HEK293 (cell line): Measurements from ENCODE around the gene PEX6.

ENCODE experiments used
- EGR2 ChIP-seq: fragments of 450-650 bp; formaldehyde crosslinking; IDR thresholded peaks from 2 replicates; pipeline ENCODE4 v1.5.1; 2016; ENCODE audit warnings: low read depth, missing biosample characterization, missing genetic modification characterization
- INSM2 ChIP-seq: fragments of 450-650 bp; formaldehyde crosslinking; IDR thresholded peaks from 2 replicates; pipeline ENCODE4 v1.5.1; 2016; ENCODE audit warnings: missing biosample characterization, missing genetic modification characterization
- KLF1 ChIP-seq: fragments of 450-650 bp; formaldehyde crosslinking; IDR thresholded peaks from 2 replicates; pipeline ENCODE4 v1.5.1; 2016; ENCODE audit warnings: missing biosample characterization, missing genetic modification characterization
- MEIS1 ChIP-seq: sonication (generic); formaldehyde crosslinking; IDR thresholded peaks from 2 replicates; pipeline ENCODE4 v1.8.1; 2022; ENCODE audit warnings: missing genetic modification reagents, mild to moderate bottlenecking, borderline replicate concordance
- TCF7L2 ChIP-seq: IDR thresholded peaks from 2 replicates; pipeline ENCODE4 v1.6.1; 2011; ENCODE audit warnings: low read depth, mild to moderate bottlenecking, inconsistent platforms, low read length, moderate library complexity, borderline replicate concordance
- ZBTB11 ChIP-seq: fragments of 450-650 bp; formaldehyde crosslinking; conservative IDR thresholded peaks from 2 replicates; pipeline ENCODE4 v1.5.1; 2016; ENCODE audit warnings: low read depth, missing biosample characterization, missing genetic modification characterization
- ZBTB20 ChIP-seq: fragments of 450-650 bp; formaldehyde crosslinking; IDR thresholded peaks from 2 replicates; pipeline ENCODE4 v1.5.1; 2016; ENCODE audit warnings: missing biosample characterization, missing genetic modification characterization
- ZFP37 ChIP-seq: fragments of 450-650 bp; formaldehyde crosslinking; IDR thresholded peaks from 2 replicates; pipeline ENCODE4 v1.5.1; 2016; ENCODE audit warnings: missing biosample characterization, missing genetic modification characterization
- ZNF146 ChIP-seq: fragments of 450-650 bp; formaldehyde crosslinking; IDR thresholded peaks from 2 replicates; pipeline ENCODE4 v1.5.1; 2016; ENCODE audit warnings: missing biosample characterization, missing genetic modification characterization
- ZNF202 ChIP-seq: fragments of 450-650 bp; formaldehyde crosslinking; IDR thresholded peaks from 2 replicates; pipeline ENCODE4 v1.5.1; 2016; ENCODE audit warnings: missing biosample characterization, missing genetic modification characterization, borderline replicate concordance
- ZNF335 ChIP-seq: fragments of 450-650 bp; formaldehyde crosslinking; conservative IDR thresholded peaks from 2 replicates; pipeline ENCODE4 v1.5.1; 2016; ENCODE audit warnings: missing biosample characterization, missing genetic modification characterization
- ZNF426 ChIP-seq: fragments of 450-650 bp; formaldehyde crosslinking; IDR thresholded peaks from 2 replicates; pipeline ENCODE4 v1.5.1; 2017; ENCODE audit warnings: missing biosample characterization, missing genetic modification characterization, mild to moderate bottlenecking, inconsistent platforms, moderate library complexity
- ZNF555 ChIP-seq: fragments of 450-650 bp; formaldehyde crosslinking; conservative IDR thresholded peaks from 2 replicates; pipeline ENCODE4 v1.5.1; 2017; ENCODE audit warnings: missing biosample characterization, mild to moderate bottlenecking, missing genetic modification characterization, inconsistent platforms
- ZNF571 ChIP-seq: fragments of 450-650 bp; formaldehyde crosslinking; IDR thresholded peaks from 2 replicates; pipeline ENCODE4 v1.5.0; 2017; ENCODE audit warnings: missing biosample characterization, missing genetic modification characterization
- ZNF623 ChIP-seq: fragments of 450-650 bp; formaldehyde crosslinking; IDR thresholded peaks from 2 replicates; pipeline ENCODE4 v1.5.1; 2016; ENCODE audit warnings: missing biosample characterization, missing genetic modification characterization
- ZNF654 ChIP-seq: fragments of 450-650 bp; formaldehyde crosslinking; IDR thresholded peaks from 2 replicates; pipeline ENCODE4 v1.5.1; 2016; ENCODE audit warnings: low read depth, missing biosample characterization, missing genetic modification characterization
- ZNF664 ChIP-seq: fragments of 450-650 bp; formaldehyde crosslinking; IDR thresholded peaks from 2 replicates; pipeline ENCODE4 v1.5.1; 2016; ENCODE audit warnings: missing biosample characterization, missing genetic modification characterization
- ZNF707 ChIP-seq: fragments of 450-650 bp; formaldehyde crosslinking; IDR thresholded peaks from 2 replicates; pipeline ENCODE4 v1.5.1; 2016; ENCODE audit warnings: missing biosample characterization, missing genetic modification characterization
- ZNF76 ChIP-seq: fragments of 450-650 bp; formaldehyde crosslinking; IDR thresholded peaks from 2 replicates; pipeline ENCODE4; 2016; ENCODE audit warnings: low read depth, missing biosample characterization, missing genetic modification characterization, borderline replicate concordance
- ZNF777 ChIP-seq: fragments of 450-650 bp; formaldehyde crosslinking; IDR thresholded peaks from 2 replicates; pipeline ENCODE4 v1.5.1; 2017; ENCODE audit warnings: missing biosample characterization, missing genetic modification characterization, borderline replicate concordance
- ZSCAN30 ChIP-seq: fragments of 450-650 bp; IDR thresholded peaks from 2 replicates; pipeline ENCODE4 v1.5.1; 2018; ENCODE audit warnings: missing biosample characterization, mild to moderate bottlenecking, missing genetic modification characterization, moderate library complexity
- TF ChIP-seq, protein P1 (sequence below): IDR thresholded peaks from 2 replicates; pipeline ENCODE4 v1.6.1; 2011; ENCODE audit warnings: mild to moderate bottlenecking, low read depth, low read length, borderline replicate concordance
- TF ChIP-seq, protein P2 (sequence below): fragments of 450-650 bp; formaldehyde crosslinking; IDR thresholded peaks from 2 replicates; pipeline ENCODE4 v1.5.1; 2016; ENCODE audit warnings: missing biosample characterization, missing genetic modification characterization
- TF ChIP-seq, protein P3 (sequence below): fragments of 450-650 bp; formaldehyde crosslinking; IDR thresholded peaks from 2 replicates; pipeline ENCODE4 v1.5.1; 2017; ENCODE audit warnings: missing biosample characterization, missing genetic modification characterization
- TF ChIP-seq, protein P4 (sequence below): fragments of 450-650 bp; IDR thresholded peaks from 2 replicates; pipeline ENCODE4 v1.5.1; 2018; ENCODE audit warnings: missing biosample characterization, mild to moderate bottlenecking, missing genetic modification characterization
- TF ChIP-seq, protein P5 (sequence below): fragments of 450-650 bp; formaldehyde crosslinking; IDR thresholded peaks from 2 replicates; pipeline ENCODE4 v1.5.1; 2016; ENCODE audit warnings: missing biosample characterization, missing genetic modification characterization

PEX6 gene

GRCh38 chr6:43013843-43014433, 35.0 kb upstream of the PEX6 start, which contains the start of the genes KLHDC3 and MEA1 (continued):
- TF ChIP-seq, protein P1, sequence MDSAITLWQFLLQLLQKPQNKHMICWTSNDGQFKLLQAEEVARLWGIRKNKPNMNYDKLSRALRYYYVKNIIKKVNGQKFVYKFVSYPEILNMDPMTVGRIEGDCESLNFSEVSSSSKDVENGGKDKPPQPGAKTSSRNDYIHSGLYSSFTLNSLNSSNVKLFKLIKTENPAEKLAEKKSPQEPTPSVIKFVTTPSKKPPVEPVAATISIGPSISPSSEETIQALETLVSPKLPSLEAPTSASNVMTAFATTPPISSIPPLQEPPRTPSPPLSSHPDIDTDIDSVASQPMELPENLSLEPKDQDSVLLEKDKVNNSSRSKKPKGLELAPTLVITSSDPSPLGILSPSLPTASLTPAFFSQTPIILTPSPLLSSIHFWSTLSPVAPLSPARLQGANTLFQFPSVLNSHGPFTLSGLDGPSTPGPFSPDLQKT = peak; percentile 46; the same call in 1 of the 2 replicates
- peak; percentile 79 for TF ChIP-seq ZBTB20
- TF ChIP-seq, protein P2, sequence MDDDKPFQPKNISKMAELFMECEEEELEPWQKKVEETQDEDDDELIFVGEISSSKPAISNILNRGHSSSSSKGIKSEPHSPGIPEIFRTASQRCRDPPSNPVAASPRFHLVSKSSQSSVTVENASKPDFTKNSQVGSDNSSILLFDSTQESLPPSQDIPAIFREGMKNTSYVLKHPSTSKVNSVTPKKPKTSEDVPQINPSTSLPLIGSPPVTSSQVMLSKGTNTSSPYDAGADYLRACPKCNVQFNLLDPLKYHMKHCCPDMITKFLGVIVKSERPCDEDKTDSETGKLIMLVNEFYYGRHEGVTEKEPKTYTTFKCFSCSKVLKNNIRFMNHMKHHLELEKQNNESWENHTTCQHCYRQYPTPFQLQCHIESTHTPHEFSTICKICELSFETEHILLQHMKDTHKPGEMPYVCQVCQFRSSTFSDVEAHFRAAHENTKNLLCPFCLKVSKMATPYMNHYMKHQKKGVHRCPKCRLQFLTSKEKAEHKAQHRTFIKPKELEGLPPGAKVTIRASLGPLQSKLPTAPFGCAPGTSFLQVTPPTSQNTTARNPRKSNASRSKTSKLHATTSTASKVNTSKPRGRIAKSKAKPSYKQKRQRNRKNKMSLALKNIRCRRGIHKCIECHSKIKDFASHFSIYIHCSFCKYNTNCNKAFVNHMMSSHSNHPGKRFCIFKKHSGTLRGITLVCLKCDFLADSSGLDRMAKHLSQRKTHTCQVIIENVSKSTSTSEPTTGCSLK (tag by site-specific recombination) = no peak
- no peak for TF ChIP-seq ZNF202 (tag by site-specific recombination)
- TF ChIP-seq, protein P3, sequence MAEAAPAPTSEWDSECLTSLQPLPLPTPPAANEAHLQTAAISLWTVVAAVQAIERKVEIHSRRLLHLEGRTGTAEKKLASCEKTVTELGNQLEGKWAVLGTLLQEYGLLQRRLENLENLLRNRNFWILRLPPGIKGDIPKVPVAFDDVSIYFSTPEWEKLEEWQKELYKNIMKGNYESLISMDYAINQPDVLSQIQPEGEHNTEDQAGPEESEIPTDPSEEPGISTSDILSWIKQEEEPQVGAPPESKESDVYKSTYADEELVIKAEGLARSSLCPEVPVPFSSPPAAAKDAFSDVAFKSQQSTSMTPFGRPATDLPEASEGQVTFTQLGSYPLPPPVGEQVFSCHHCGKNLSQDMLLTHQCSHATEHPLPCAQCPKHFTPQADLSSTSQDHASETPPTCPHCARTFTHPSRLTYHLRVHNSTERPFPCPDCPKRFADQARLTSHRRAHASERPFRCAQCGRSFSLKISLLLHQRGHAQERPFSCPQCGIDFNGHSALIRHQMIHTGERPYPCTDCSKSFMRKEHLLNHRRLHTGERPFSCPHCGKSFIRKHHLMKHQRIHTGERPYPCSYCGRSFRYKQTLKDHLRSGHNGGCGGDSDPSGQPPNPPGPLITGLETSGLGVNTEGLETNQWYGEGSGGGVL = peak; percentile 99
- TF ChIP-seq KLF1 (tag by site-specific recombination) = no peak
- no peak for TF ChIP-seq ZNF664
- TF ChIP-seq, protein P4, sequence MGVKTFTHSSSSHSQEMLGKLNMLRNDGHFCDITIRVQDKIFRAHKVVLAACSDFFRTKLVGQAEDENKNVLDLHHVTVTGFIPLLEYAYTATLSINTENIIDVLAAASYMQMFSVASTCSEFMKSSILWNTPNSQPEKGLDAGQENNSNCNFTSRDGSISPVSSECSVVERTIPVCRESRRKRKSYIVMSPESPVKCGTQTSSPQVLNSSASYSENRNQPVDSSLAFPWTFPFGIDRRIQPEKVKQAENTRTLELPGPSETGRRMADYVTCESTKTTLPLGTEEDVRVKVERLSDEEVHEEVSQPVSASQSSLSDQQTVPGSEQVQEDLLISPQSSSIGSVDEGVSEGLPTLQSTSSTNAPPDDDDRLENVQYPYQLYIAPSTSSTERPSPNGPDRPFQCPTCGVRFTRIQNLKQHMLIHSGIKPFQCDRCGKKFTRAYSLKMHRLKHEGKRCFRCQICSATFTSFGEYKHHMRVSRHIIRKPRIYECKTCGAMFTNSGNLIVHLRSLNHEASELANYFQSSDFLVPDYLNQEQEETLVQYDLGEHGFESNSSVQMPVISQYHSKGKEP (tag by site-specific recombination) = no peak
- TF ChIP-seq, protein P5, sequence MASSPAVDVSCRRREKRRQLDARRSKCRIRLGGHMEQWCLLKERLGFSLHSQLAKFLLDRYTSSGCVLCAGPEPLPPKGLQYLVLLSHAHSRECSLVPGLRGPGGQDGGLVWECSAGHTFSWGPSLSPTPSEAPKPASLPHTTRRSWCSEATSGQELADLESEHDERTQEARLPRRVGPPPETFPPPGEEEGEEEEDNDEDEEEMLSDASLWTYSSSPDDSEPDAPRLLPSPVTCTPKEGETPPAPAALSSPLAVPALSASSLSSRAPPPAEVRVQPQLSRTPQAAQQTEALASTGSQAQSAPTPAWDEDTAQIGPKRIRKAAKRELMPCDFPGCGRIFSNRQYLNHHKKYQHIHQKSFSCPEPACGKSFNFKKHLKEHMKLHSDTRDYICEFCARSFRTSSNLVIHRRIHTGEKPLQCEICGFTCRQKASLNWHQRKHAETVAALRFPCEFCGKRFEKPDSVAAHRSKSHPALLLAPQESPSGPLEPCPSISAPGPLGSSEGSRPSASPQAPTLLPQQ (tag by site-specific recombination) = no peak; the same call in 1 of the 2 replicates
- TF ChIP-seq ZNF426 (tag by site-specific recombination) = no peak
- TF ChIP-seq ZNF76 = peak; percentile 96
- no peak for TF ChIP-seq ZNF707
- no peak for TF ChIP-seq TCF7L2
- TF ChIP-seq ZSCAN30 = no peak
- TF ChIP-seq ZNF555 (tag by site-specific recombination) = no peak
- TF ChIP-seq INSM2 (tag by site-specific recombination) = 0 out of 2 replicates have a peak, but pooled peaks have one; percentile 6
- no peak for TF ChIP-seq ZNF571
- peak; percentile 58; the same call in 1 of the 2 replicates for TF ChIP-seq EGR2 (tag by site-specific recombination)
- TF ChIP-seq ZNF335 = peak; percentile 96
- TF ChIP-seq ZNF654 (tag by site-specific recombination) = no peak
- no peak for TF ChIP-seq MEIS1 (CRISPR knock-in tag)
- TF ChIP-seq ZFP37 = no peak
- peak; percentile 93 for TF ChIP-seq ZBTB11 (tag by site-specific recombination)
- no peak for TF ChIP-seq ZNF146 (tag by site-specific recombination)
- TF ChIP-seq ZNF777 (tag by site-specific recombination) = peak; percentile 98
- TF ChIP-seq ZNF623 (tag by site-specific recombination) = no peak
